Daoy (cell line): ENCODE results near the gene KIRREL3. TPM values are rescaled to one million over a fixed set of nuclear protein-coding genes. Genes with fewer than 3 reads are reported as not detected.
A peak's percentile ranks its signal among the peaks of the same experiment; 100 is the strongest.

Experiments used
- DNase-seq: peaks from one replicate; pipeline ENCODE4 v3.0.0-alpha.2; 2015; ENCODE audit warnings: low read depth
- total RNA-seq: library from RNA; depleted of rRNA; stranded (reverse); fragments of >200 nt; shearing (Covaris generic); gene quantifications from 2 replicates; pipeline ENCODE4 v1.2.3, GENCODE V29; 2014

KIRREL3 gene
- total RNA-seq, 1 experiment from 2014 or later = 2.4 TPM

DNA sequence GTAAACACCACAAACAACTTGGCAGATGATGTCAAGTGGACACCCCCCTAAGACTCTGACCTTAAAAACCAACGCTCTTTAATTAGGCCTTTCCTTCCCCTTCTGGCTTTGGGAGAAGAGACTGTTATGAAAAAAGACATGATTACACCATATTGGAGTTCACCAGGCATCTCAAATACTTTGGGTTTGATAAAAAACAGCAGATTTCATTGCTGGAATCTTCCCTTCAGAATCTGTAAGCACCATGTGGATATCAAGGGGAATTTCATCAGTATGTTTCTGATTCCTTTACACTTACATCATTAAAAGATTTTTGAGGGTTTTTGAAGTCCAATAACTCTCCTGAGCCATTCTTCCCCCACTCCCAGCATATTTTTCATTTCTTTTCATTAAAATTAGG is 85.6 kb downstream of the KIRREL3 start:
- no peak for DNase-seq

DNA sequence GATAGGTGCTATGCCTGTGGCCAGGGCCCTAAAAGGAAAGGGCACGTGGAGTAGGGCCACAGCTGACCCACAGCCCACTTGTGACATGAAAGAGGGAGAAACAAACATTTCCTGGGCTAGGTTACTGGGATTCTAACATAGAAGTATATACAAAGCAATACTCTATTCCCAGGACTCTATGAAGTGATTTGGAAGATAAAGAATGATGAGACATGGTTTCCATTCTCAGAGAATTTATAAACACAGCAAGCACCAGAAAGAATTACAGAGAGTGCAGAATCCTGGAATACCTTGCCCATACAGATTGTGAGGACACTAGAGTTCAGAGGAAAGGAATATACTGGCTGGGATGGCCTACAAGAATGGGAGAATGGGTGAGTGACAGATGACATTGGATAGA is 86.4 kb downstream of the KIRREL3 start:
- no peak for DNase-seq

DNA sequence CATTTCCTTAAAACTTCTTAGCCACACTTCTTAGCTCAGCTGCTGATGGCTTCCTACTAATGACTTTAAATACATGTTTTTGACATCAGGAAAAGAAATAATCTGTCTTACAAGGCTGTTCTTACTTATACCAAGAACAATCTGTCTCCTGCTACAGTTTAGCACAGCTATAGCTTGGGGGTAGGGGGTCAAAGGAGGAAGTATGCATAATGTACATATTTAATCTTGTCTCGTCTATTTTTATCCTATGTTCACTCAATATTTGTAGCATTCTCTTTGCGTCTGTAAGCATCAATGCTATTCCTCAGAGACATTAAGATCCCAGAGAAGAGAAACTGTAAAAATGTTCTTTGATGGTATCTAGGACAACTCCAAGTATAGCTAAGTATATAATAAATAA is 96.0 kb downstream of the KIRREL3 start:
- no peak for DNase-seq

DNA sequence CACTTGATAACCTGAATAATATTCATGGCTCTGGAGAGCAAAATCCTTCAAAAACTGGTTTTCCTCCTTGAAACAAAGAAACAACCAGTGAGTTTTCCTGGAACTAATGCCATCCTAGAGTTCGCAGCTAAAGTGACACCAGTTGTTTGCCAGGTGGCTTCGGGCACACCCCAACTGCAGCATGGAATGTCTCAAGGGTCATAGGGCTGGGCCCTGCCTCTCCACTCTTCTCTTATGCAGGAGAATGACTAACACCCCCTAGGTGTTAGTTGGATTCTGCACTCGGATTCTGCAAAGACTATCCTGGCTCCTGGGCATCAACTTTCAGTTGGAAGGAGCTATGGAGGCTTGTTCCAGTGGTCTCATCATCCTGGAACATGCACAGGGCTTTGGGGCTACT is 98.8 kb downstream of the KIRREL3 start:
- DNase-seq = no peak

DNA sequence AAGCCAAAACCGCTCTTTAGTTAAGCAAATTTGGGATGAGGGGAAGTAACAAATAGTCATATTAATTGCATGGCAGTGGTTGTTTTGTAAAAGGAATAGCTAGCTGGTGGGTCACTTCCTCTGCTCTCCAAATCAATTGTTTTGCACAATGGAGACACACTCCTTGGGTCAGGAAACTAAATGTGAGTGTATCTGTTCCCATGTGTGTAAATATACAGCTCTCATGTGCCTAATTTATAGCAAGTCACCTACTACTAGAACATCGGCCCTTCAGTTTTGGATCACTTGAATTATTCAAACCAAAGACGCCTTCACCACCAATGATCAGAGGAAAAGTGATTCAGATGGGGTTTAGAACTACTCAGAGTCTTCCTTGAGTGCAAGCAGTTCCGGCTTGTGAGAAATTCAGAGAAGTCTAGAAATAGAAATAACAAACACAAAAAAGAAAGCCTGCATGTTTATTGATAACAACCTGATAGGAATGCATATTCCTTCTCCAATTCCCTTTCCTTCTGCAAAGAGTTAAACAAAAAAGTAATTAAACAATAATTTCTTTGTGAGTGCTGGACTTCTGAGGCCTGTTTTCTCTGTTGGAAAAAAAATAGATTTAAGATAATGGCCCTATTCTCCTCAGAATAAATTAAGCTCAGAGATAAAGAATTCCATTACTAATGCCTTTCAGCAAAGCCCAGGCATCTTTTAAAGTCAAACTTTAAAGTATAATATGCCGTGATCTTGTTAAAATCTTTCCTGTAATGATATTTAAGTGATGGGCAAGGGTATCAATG is 100.4 kb downstream of the KIRREL3 start:
- no peak for DNase-seq

DNA sequence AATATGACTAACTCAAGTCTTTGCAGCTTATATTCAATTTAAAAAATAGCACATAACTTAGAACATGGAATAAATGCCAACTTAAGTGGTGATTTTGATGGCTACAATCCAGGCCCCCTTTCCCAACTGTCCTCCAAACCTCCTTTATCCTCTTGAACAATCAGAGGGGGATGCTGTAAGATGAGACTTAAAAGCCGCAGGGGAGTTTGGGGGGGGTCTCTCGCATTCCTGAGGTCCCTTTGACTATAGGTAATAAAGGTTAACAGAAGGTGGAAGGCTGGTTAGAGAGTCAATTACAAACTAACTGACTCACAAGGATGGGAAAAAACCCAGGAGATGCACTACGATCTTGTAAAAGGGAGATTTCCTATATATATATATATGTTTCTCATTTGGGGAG is 101.8 kb downstream of the KIRREL3 start:
- no peak for DNase-seq

DNA sequence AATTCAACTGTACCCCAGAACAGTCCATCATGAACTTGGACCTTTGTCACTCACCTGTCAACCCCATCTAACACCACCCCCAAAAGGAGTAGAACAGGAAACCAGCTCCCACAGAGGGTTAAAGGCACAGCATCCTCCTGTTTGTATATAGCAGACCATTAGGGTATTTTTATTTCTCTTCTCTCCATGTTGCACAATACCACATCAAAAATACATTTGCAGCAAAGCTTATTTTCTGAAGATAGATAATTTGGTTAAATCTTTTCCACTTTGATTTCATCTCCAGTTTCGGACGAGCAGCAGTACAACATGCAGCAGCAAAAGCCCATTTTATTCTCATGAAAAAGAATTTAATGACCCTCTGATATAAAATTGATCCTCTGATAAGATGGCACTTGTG is 103.1 kb downstream of the KIRREL3 start:
- DNase-seq = no peak

DNA sequence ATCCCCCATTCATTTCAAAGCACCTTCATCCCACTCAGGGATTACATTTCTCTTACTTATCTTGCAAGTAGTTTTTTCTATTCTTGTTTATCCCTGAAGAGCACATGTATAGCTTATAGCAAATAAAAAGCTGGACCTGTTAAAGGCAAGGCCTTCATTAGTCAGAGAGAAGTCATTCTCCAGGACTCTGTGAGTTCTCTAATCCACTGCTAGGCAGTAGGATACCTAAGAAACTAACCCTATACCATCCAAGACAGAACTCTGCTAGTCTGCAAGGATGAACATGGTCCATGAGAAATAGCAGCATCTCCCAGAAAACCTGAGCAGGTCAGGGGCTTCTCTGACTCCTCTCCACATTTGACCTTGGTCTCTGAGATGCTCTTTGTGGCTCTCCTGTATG is 104.5 kb downstream of the KIRREL3 start:
- no peak for DNase-seq

DNA sequence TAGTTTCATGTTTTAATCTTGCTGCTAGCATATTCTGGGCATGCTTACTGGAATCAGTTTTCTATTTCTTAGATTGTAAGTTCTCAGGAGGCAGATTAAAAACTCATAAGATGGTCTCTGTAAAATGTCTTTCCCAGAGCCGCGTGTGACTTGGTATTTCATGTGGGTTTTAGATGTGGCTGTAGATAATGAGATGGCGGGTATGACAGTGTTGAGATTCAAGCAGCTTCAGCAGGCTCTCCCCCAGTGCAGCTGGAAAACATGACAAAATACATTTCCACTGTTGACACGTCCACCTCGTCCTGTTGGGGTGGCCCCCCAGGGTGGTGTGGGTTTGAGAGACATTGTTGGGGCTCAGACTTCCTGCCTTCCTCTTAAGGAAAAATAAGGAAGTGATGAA is 106.8 kb downstream of the KIRREL3 start:
- DNase-seq = peak; percentile 8

DNA sequence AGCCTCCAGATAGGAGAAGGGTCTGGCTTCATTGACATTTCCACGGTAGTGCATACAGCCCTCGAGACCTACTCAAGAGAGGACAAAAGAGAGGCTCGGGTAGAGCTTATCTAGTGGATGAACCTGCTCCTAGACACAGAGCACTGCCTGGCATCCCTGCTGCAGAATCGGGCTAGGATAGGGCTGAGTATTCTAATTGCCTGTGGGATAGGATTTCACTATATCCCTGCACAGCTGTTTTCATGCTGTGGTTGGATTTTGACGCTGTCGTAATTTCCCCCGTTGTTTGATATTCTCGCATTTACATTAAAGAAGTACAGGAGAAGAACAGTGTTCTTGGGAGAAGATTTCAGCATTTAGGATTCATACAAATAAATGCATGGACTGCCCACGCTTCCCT is 107.8 kb downstream of the KIRREL3 start:
- no peak for DNase-seq

DNA sequence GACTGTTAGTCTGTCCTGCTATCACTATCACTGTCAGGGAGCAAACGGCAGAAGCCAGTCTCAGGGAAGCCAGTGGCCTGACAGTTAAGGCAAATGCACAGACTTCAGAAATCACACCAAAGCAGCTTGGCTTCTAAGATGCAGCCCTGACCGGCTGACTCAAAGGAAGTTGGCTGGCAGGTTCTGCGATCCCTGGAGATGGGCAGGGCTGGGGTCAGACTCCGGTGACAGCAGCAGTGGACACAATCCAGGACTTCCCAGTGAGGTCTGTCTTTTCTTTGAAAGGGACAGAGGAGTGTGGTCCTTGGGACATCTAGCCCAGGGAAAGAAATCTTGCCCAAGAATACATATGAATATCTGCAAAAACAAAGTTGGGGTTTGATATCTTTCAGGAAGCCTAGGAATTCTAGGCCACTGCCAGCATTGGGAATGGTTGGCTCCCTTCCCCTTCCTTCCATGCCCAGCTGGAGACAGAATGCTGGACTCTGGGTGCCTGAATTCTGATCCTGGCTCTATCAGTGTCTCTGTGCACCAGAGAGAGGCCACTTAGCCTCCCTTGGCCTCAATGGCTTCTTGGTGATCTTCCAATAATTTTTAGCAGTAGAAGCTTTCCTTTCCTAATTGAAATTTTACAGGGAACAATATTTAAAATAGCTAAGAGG is 108.9 kb downstream of the KIRREL3 start:
- DNase-seq = peak; percentile 19

DNA sequence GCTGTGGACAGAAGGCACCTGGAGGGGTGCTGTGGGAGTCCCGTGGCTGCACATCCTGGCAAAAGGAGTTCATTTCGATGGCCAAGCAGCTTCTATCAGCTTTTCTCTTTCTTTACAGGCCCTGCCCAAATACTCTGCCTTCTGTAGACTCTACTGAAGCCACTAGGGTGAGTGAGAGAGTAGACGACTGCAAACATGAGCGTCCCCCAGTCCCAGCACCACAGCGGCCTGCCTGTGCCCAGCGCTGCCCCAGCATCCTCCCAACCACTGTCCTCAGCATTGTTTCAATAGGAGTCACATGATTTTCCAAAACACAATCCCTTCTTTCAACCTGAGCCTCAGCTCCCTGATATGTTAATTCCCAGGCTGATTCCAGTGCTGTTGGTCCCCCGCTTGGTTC is 110.0 kb downstream of the KIRREL3 start:
- no peak for DNase-seq

DNA sequence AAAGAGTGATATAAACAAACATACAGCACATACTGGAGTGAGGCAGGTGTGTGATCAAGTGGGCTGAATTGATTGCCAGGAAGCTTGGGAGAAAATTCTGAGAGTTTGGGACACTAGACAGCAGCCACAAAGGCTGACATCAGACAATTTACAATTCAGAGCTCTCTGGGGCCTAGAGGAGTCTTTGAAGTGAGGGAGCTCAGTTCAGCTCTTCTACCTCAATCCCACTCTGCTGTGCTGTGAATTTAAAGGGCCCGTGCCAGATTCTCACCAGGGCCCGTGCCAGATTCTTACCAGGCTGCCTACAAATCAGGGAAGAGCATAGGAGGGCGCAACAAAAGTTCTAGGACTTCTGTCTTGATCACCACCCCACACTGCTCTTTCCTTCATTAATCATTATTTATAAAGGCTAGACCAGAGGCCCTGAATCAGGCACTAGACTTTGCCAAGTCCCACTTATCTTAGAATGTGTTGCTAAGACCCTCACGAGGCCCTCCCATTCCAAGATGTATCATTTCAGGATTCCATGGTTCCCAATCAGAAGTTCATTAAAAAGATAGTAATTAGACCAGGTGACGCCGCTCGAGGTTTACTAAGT is 112.4 kb downstream of the KIRREL3 start:
- no peak for DNase-seq

DNA sequence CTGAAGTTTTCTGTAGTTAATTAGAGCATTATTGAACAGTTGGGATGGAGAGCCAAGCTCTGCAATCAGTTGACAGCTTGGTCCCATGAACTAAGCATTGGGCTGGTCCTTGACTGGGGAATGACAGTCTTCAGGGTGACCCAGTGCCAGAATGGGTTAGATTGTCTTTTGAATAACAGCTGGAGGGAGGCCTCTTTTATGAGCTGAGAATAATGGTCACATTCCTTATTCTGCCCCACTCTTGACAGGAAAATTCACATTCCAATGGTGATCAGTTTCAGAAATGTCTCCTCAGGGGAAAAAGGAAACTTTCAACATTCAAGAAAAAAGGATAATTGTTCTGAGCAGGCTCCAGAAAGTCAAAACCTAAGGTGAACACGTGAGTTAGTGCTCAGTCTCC is 113.9 kb downstream of the KIRREL3 start:
- DNase-seq = no peak

DNA sequence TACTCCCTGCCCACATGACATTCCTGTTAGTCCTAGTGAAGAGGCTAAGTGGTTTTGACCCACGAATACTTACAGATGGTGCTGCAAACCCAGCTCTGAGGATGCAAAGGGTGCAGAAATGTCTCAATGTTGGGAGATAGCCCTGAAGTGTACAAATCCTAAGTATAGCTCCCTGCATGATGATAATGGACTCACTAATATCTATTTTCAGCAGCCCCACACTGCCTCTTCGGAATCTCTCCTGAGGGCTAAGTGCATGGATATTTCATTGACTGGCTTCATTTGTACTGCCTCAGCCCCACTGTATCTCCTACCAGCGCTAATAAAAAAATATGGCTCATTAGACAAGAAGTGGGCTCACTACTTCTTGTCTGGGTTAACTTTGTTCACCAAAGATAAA is 114.5 kb downstream of the KIRREL3 start:
- DNase-seq = no peak

DNA sequence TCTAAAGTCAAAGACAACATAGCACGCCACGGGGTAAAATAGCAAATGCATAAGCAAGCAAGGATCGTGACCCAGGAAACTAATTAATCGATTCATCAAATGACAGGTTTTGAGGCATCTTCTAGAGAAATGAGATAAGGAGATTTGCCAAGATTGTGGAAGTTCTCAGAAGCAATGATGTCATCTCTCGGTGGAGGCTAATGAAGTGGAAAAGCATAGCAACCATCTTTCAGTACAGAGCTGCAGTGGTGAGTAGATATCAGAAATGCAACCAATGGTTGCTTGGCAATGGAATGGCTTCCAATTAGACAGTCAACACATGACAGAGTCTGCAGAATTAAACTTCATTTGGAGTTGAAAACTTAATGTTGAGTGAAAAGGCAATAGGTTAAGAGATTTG is 116.0 kb downstream of the KIRREL3 start:
- DNase-seq = no peak

DNA sequence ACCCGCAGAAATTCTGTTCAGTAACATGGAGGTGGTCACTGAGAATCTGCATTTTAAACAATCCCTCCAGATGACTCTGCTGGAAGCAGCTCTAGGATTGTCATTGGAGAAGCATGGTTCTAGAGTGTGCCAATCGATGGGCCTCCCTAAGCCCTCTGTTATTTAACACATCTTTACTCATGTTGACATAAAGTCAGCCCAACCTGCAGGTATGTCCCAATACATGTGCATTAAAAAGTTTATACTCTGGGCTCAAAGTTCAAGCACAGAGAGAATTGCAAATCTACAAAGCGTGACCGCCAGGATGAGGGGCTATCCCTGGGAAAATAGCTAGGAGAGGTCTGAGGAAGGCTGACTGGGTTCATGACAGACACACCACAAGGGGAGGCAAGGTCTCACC is 116.4 kb downstream of the KIRREL3 start:
- no peak for DNase-seq

DNA sequence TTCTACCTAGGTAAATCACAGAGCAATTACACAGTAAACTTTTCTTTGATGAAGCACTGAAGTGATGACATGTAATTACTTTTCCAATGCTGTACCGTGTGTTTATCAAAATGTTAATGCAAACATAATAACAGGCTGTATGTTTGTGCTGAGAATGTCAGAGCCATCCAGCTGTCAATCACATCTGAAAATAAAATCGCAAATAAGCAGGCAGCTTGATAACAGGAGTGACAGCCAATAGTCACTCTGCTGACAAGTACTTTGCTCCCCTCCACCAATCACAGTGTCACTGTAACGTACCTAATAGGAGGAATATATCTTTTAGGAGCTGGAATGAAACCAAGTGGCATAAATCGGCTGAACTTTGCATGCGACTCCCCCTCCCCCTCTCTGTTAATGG is 119.7 kb downstream of the KIRREL3 start:
- no peak for DNase-seq

DNA sequence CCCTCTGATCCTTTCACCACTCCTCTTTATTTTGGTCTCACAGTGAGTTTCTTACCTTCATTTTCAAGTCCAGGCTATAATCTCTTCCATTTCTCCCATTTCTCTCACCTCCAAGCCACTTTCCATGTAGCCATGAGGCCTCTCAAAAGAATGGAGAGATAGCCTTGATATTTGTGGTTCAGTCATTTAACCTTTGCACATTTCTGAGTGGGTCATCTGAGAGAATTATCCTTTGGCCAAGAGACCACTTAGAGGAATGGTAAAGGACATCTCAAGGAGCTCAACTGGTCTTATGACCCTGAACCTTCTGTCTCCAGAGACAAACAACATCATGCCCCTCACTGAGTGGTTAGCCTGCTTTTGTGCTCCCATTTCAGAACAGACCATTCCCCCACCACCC is 121.1 kb downstream of the KIRREL3 start:
- DNase-seq = no peak

DNA sequence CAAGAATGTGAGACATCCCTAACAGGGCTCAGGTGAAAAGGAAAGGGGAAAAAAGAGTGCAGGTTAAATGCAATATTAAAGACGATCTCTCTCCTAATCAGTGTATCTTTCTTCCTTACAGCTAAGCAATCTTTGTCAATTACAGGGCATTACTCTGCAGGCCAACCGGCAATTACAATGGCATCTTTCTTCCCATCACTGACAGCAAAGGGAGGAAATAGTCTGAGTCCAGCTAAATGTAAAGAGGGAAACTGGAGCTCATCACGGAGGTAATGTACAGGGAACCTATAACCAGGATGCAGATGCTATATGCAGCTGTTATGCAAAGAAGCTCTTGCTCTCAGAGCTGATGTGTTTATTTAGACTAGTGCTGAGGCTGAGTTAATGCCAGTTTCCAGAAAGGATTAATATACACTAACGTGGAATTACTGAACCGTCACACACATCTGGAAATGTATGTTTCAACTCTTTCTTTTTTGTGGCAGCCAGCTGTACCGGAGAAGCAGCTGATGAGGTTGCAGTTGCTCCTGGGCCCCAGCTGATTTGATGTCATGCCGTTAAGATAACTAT is 121.6 kb downstream of the KIRREL3 start:
- no peak for DNase-seq

DNA sequence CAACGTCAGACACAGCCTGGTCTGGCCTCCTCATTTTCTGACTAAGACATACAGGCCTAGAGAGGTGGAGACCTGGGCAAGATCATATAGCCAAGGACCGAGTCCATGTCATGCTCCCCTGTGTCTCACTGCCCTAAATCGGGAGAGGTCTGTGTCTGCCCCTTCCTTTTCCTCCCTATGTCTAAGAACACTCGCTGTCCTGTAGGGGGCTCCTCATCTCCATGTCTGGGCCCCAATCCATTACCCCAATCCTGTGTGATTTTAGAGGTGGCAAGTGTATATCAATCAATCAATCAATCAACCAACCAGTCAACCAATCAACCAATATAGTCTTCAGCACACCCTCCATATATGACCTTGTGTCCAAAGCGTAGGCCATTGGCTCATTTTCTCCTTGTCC is 125.7 kb downstream of the KIRREL3 start:
- DNase-seq = peak; percentile 19

DNA sequence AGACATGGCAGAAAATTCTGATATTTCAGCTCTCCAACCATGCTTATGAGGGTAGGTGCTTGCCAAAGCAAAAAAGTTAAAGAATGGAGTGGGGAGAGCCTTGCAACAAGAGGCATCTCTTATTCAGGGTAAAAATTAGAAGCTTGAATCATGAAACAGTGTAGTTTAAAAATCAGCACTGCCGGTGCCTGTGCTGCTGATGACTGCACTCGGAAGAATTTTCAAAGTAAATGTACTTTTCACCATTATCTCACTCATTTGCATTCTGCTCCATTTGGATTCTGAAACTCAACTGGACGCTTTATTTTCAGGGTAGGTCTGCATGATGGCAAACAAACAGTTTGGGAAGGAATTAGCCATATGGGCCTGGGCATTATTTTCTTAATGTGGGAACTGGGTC is 126.3 kb downstream of the KIRREL3 start:
- no peak for DNase-seq

DNA sequence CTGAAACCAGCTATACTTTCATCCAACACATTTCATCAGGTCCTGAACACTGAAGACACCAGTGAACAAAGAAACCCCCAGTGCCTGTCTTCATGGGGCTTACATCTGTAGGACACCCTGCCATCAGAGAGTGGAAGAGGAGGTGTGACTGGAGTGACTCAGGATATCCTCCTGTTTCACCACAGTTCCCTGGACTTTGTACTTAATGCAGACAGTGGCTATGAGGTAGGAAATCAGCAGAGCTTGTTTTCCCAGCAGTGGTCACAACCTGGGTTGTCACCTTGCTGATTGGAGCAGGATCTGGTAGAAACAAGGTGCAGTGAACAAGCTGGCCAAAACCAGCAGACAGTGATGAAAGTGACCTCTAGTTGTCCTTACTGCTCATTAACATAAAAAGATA is 128.8 kb downstream of the KIRREL3 start:
- DNase-seq = no peak
